ENCODE measurements around the gene ENOX1. TPM values are rescaled to one million over a fixed set of nuclear protein-coding genes. Genes with fewer than 3 reads are reported as not detected.

ENOX1 gene
- total and polyA plus RNA-seq, 9 of the 15 experiments (the other 6 are each of a cell fraction or from before 2014, with no cell fraction given): not detected

DNA sequence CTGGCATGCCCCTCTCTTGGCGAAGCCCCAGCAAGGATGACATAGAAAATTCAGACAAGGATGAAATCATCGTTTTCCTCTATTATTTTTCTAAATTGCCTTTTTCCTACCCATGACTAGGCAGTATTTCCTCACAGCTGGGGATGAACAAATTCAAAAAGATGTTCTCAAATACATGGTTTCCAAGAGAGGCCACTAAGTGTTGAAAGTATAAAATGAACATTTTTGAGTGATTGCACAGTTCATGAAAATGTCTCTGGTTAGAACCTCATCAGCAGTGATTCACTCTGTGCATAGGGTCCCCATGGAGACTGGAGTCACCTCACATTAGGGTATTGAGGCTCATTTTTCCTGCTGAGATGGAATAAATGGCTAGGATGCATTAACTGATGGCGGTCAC, 389.7 kb downstream of the ENOX1 start:
- H3K4me2 ChIP-seq (ENCODE audit: insufficient read depth, low read length): no peak overlapping the region
- H3K27me3 ChIP-seq (ENCODE audit: control insufficient read depth in 2 of 2, insufficient read depth in 2 of 2, low read length in 2 of 2): no peaks in the 10 kb centered on the region
- FAIRE-seq (no peak), DNase-seq (ENCODE audit: extremely low read depth in 1 of 4, low spot score in 3 of 4) (no peak), ATAC-seq (no peak)
- H3K4me1 ChIP-seq (replicated peaks in 1 of 2; ENCODE audit: control insufficient read depth in 2 of 2, insufficient read depth in 2 of 2, low read length in 2 of 2): no peaks in the 10 kb centered on the region
- no peaks in the 10 kb centered on the region for H3K36me3 ChIP-seq (ENCODE audit: control insufficient read depth, insufficient read depth, low read length)
- no peaks in the 10 kb centered on the region for H3K79me2 ChIP-seq (ENCODE audit: control insufficient read depth, insufficient read depth, low read length)
- no peak overlapping the region for H2AFZ ChIP-seq (ENCODE audit: low read depth, low read length)
- no peak overlapping the region for H3K9ac ChIP-seq (ENCODE audit: insufficient read depth in 1 of 2, low read depth in 2 of 2, low read length in 2 of 2)
- no TSS peak for BruUV-seq (replicated peaks)
- POLR2A ChIA-PET: no interaction called here
- TF ChIP-seq POLR2AphosphoS5 (IDR thresholded peaks at IDR 0.05; ENCODE audit: control insufficient read depth, insufficient read depth, low read depth, low read length): no peak
- no peaks in the 10 kb centered on the region for H4K20me1 ChIP-seq (replicated peaks; ENCODE audit: control insufficient read depth, insufficient read depth, low read length)
- intact Hi-C loops (cut with micrococcal nuclease) (no loop called here), in situ Hi-C loops (cut with MboI) (no loop called here)
- H3K27ac ChIP-seq (ENCODE audit: extremely low read depth, low read depth, low read length): no peak overlapping the region
- no peaks in the 10 kb centered on the region for H3K9me1 ChIP-seq (ENCODE audit: control insufficient read depth, insufficient read depth, low read length)
- no peaks in the 10 kb centered on the region for H3K9me3 ChIP-seq (replicated peaks; ENCODE audit: control insufficient read depth, insufficient read depth, low read depth, low read length)
- no peak overlapping the region for H3K4me3 ChIP-seq
- 0% methylated on average over 2 of the region's 3 CpGs for WGBS (ENCODE audit: insufficient coverage, low coverage, missing lambda C conversion rate)
- CTCF ChIA-PET (ENCODE audit: low intra/inter-chr PET ratio): no interaction called here

DNA sequence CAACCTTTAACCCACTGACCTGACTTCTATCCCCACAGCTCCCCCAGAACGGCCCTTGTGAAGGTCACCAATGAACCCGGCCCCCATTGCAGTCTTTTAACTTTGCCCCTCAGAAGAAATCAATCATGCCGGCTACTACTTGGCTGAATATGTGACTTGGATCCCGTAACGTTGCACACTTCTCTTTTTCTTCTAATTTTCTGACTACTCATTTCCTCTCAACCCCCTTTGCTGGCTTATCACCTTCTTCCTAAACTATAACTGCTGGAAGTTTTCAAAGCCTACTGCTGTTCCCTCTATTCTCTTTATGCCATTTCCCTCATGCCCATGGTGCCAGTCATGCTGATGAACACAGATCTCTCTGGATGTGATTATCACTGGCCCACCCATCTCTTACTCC, 395.7 kb downstream of the ENOX1 start:
- POLR2A ChIA-PET: no interaction called here
- H2AFZ ChIP-seq (ENCODE audit: low read depth, low read length): no peak overlapping the region
- intact Hi-C loops (cut with micrococcal nuclease): no loop called here
- no peaks in the 10 kb centered on the region for H3K36me3 ChIP-seq (ENCODE audit: control insufficient read depth, insufficient read depth, low read length)
- no peak overlapping the region for H3K4me2 ChIP-seq (ENCODE audit: insufficient read depth, low read length)
- in situ Hi-C loops (cut with MboI): no loop called here
- H3K4me1 ChIP-seq (replicated peaks in 1 of 2; ENCODE audit: control insufficient read depth in 2 of 2, insufficient read depth in 2 of 2, low read length in 2 of 2): no peaks in the 10 kb centered on the region
- H3K9me1 ChIP-seq (ENCODE audit: control insufficient read depth, insufficient read depth, low read length): no peaks in the 10 kb centered on the region
- H3K9me3 ChIP-seq (replicated peaks; ENCODE audit: control insufficient read depth, insufficient read depth, low read depth, low read length): no peaks in the 10 kb centered on the region
- no peaks in the 10 kb centered on the region for H3K27me3 ChIP-seq (ENCODE audit: control insufficient read depth in 2 of 2, insufficient read depth in 2 of 2, low read length in 2 of 2)
- H4K20me1 ChIP-seq (replicated peaks; ENCODE audit: control insufficient read depth, insufficient read depth, low read length): no peaks in the 10 kb centered on the region
- no peak overlapping the region for H3K27ac ChIP-seq (ENCODE audit: extremely low read depth, low read depth, low read length)
- H3K79me2 ChIP-seq (ENCODE audit: control insufficient read depth, insufficient read depth, low read length): no peaks in the 10 kb centered on the region
- no TSS peak for BruUV-seq (replicated peaks)
- CTCF ChIA-PET (ENCODE audit: low intra/inter-chr PET ratio): no interaction called here
- no peak overlapping the region for H3K4me3 ChIP-seq
- ATAC-seq: no peak
- no peak for FAIRE-seq
- TF ChIP-seq TARDBP (IDR thresholded peaks at IDR 0.05) (no peak), POLR2B (IDR thresholded peaks at IDR 0.05; ENCODE audit: low read depth, partially characterized antibody) (no peak), ZNF212 (CRISPR knock-in tag; IDR thresholded peaks at IDR 0.05) (no peak), PURB (CRISPR knock-in tag; IDR thresholded peaks at IDR 0.05; ENCODE audit: low read depth) (no peak), ZNF165 (CRISPR knock-in tag; IDR thresholded peaks at IDR 0.05; ENCODE audit: borderline replicate concordance) (no peak)
- TF ChIP-seq, protein P1, sequence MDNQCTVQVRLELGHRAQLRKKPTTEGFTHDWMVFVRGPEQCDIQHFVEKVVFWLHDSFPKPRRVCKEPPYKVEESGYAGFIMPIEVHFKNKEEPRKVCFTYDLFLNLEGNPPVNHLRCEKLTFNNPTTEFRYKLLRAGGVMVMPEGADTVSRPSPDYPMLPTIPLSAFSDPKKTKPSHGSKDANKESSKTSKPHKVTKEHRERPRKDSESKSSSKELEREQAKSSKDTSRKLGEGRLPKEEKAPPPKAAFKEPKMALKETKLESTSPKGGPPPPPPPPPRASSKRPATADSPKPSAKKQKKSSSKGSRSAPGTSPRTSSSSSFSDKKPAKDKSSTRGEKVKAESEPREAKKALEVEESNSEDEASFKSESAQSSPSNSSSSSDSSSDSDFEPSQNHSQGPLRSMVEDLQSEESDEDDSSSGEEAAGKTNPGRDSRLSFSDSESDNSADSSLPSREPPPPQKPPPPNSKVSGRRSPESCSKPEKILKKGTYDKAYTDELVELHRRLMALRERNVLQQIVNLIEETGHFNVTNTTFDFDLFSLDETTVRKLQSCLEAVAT (IDR thresholded peaks at IDR 0.05): no peak
- H3K9ac ChIP-seq (ENCODE audit: insufficient read depth in 1 of 2, low read depth in 2 of 2, low read length in 2 of 2): no peak overlapping the region
- WGBS (ENCODE audit: insufficient coverage, low coverage, missing lambda C conversion rate): 0% methylated on average over 5 of the region's 5 CpGs
- DNase-seq (ENCODE audit: extremely low read depth in 1 of 4, low spot score in 3 of 4): no peak
